SK-N-MC (cell line): Measurements from ENCODE around the gene MYCBPAP.

Experiments used
- EZH2 ChIP-seq: fragments of 200-600 bp; sonication (generic); IDR thresholded peaks from one replicate; pipeline ENCODE4 v1.6.1; 2017; ENCODE audit warnings: antibody characterized with exemption
- POLR2AphosphoS5 ChIP-seq: IDR thresholded peaks from 2 replicates; pipeline ENCODE4 v1.6.1; 2012; ENCODE audit warnings: mild to moderate bottlenecking, low read depth, low read length, borderline replicate concordance

- TF ChIP-seq EZH2: no peak
- TF ChIP-seq POLR2AphosphoS5: no peak
Observed at GRCh38 chr17:50560931-50561745, 52.9 kb downstream of the MYCBPAP start.
